Activated CD4-positive, alpha-beta T cell treated with anti-CD3 and anti-CD28 coated beads, Interleukin-2, amount 50 U/mL, for 24 hours (primary cell): Measurements from ENCODE around the gene IL1RAPL2.

Experiments used
- DNase-seq, 2 donors: peaks; one replicate each; pipeline ENCODE4 v3.0.0-alpha.2; 2020; ENCODE audit warnings: low read depth in 1 of 2, low spot score in 1 of 2

Gene IL1RAPL2

DNA sequence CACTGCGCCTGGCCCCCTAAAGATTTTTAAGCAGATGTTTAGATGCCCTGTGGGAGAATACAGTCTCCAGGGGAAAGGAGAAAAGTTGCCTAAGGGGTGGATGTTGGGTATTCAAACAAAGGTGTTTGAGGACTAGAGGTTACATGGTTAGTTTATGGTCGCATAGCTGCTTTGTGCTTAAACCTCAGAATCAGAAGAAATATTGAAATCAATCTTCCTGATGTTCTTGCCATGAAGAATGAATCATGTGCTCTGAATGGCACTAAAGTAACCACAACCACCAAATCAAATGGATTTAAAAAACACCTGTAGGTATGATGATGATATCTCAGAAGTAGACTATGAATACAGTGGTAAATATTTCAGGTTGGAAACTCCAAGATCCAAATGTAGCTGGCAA lies 697.2 kb downstream of the IL1RAPL2 start:
- no peak for DNase-seq

DNA sequence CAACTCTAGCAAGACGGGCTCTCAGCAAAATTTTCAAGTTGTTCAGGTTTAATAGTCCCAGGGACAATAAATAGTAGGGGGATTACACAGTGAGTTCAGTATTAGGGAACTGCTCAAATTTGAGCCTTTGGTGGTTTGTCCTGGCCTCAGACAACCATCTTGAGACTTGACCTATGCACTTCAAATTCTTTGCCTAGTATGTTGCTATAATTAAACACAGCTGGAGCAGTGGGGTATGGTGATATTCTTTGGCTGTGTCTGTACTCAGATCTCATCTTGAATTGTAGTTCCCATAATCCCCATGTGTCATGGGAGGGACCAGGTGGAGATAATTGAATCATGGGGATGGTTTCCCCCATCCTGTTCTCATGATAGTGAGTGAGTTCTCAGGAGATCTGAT lies 697.8 kb downstream of the IL1RAPL2 start:
- DNase-seq = no peak

DNA sequence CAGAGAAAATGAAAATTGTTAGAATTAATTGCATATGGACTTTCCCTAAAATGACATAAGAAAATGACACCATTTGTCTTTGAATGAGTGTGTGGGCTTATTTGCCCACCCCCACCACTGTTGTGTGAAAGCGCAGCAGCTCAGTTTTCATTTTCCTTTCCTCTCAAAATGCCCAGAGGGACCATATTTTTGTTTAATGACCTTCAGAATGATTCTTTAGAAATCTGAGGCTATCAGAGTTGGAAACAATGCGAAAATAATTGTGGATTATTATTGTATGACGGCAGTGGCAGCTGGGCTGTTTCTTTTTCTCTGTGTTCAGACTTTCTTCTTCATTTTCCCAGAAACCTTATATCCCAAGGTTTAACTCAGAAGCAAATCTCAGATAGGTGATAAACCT lies 699.1 kb downstream of the IL1RAPL2 start:
- DNase-seq = no peak

DNA sequence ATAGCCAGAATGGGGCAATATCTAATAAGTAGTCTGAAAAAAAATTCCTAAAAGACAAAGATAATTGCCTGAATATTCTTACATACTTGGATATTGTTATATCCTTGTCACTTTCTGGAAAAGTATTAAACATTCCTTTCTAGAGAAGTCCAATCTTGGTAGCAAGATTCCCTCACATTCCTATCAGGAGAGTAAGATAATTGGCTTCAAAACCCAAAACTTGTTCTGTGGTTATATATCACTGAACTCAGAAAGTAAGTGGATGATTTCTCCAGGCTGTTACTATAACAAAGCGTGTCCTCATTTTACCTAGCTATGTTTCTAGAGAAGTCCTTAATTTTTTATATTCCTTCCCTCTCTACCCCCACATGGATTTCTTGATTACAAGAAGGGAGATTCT lies 700.5 kb downstream of the IL1RAPL2 start:
- DNase-seq = no peak

DNA sequence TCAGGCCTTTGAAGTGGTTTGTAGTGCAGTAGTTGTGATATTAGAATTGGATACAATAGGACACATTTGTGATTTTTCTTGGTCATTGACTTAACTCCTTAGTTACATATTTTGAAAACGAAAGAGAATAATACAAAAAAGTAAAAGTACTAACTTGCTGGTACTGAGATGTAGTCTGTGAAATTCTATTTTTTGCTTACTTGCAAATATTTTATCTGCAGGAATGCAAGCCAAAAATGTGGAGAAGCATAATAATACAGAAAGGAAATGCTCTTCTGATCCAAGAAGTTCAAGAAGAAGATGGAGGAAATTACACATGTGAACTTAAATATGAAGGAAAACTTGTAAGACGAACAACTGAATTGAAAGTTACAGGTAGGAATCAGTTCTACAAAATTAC lies 701.2 kb downstream of the IL1RAPL2 start:
- no peak for DNase-seq

DNA sequence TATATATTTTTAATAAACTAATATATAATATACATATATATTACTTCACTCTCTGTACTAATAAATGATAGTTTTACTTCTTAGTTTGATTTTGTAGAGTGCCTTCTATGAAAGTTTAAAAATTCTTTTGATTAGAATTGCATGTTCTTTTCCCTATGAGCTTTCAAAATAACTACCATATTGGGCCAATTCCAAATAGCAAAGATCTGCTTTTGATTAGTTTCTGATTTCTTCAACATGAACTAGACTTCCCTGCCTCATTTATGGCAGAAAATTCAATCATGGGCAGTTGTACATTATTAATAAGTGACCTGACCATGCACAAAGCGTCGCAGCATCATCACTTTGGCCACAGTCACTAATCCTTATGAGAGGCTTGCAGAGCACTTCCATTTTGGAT lies 703.4 kb downstream of the IL1RAPL2 start:
- DNase-seq = no peak

DNA sequence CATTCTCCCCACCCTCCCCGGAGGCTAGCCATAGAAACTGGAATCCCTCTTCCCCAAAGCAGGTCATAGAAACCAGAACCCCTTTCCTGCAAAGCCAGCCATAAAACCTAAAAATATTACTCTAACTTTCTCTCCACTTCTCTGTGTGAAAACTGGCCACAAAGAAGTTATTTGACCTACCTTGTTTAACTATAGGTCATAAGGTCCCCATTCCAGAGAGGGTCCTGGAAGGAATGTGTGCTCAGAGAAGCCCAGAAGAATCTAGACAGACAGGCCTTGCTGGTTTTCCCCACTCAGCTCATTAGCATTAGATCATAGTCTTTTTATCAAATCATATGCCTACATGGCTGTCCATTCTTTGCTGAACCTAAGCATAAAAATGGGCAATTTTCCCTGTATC lies 707.3 kb downstream of the IL1RAPL2 start:
- DNase-seq = no peak

DNA sequence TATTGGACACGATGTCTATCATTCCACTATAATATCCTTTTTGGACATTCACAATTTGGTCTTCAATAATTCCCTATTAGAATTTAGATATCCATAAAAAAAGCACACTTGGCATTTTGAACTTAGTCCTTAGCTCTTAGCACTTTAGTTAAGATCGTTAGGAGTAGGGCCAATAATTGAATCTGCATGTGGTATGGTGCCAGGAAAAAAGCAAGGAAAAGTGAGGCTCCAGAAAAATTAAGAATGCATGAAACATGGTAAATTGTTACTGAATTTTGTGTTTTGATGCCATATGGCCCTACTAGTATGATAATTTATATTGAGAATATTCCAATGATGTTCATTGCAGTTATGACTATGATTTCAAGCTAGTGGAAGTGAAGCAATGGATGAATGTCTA lies 708.1 kb downstream of the IL1RAPL2 start:
- DNase-seq = no peak

DNA sequence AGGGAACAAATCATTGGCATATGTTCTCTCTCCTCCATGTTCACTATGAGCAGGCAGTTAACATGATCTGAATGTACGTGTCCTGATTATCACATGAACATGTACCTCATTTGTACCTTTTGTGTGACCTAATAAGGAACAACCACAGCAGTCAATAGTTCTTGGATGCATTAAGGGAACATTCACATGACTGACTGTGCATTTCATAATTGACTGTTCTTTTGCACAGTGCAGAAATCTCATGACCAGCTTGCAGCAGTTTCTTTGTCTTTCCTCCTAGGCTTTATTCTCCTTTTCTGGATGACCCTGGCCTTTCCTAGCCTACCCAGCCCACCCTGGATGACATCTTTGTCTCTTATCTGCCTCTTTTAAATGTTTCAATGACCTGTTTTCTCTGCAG lies 711.1 kb downstream of the IL1RAPL2 start:
- DNase-seq = no peak

DNA sequence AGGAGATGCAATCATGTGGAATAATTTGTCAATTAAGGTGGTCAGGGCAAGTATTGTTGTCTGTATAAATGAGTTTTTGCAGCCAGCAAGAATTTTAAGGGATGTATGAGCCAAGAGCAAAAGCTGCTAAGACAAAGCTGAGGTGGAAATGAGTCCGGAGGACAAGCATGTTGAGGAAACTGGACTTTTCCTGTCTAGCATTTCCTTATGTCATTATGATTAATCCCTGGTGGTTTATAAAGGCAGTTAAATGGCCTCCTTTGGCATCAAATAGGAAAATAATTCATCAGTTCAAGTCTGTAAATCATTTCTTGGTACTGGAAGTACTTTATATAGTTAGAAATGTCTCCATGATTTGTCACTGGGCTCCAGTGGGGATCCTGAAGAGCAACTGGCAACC lies 716.1 kb downstream of the IL1RAPL2 start:
- no peak for DNase-seq

DNA sequence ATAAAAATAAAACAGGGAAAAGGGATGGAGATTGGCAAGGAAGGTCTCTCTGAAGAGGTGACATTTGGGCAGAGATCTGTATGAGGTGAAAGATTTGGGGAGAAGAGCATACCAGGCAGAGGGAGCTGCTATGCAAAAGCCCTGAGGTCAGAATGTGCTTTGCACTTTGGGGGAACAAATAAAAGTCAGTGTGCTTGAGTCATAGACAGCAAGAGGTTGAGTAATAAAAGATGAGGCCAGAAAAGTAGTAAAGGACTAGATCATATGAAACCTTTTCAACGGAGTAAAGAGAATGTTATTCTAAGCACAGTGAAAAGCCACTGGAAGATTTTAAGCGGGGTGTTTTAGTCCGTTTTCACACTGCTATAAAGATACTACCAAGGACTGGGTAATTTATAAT lies 731.0 kb downstream of the IL1RAPL2 start:
- DNase-seq = no peak

DNA sequence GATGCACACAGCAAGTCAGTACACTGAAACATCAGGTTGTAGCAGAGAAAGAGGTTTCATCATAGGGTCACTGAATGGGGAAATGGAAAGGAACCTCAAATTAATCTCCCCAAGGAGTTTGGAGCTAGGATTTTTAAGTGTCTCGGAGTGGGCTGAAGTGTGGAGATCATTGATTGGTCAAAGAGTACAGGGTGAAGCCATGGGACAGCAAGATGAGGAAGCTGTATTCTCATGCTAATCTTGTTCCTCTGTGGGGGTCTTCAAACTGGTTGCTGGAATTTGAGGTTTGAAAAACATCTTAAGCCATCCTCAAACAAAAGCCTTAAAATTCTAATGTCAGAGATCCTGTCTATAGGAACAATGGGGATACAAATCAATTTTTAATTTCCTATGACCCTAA lies 733.3 kb downstream of the IL1RAPL2 start:
- DNase-seq = no peak

DNA sequence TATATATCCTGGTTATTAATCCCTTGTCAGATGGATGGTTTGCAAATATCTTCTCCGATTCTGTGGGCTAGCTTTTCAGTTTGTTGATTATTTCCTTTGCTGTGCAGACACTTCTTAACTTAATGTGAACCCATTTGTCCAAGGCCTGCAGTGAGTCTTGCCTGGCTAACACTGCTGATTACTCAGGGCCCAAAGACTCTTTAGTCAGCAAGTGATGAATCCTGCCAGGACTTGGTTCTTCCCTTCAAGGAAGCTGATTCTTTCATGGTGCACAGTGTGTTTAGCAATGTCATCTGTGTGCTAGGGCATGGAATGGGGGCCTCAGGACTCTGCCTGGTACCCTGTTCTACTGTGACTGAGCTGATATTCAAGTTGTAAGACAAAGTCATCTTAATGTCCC lies 736.2 kb downstream of the IL1RAPL2 start:
- no peak for DNase-seq

DNA sequence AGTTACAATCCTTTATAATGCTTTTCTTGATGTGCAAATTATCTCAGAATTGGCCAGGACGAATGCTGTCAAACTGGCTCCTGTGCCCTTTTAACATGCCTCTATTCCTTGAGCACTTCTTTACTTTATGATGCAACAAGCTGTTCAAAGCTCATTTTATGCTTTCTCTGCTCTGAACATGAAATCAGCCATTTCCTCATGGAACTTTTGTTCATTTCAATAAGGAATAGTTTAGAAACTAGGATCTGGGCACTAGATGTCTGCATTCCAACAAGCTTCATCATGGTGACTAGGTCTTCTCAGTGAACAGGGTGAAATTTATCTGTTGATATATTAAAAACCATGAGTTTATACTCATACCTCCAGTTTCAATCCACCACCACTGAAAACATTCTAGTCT lies 741.8 kb downstream of the IL1RAPL2 start:
- DNase-seq = no peak

DNA sequence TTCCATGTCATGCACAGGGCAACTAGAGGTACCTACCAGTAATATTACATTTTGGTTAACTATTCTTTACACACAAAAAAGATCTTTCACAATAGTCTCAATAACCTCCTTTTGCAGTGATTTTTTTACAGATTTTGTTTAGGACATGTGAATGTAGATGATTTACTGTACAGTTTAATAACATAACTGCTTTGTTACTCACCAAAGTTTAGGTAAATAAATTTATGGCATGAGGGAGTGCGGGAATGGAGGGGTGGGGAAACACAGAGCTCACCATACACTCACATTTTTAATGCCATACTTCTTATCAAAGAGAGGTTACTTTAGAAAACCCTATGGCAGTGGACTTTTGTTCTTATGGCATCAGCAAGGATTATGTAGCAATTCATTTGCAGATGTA lies 747.6 kb downstream of the IL1RAPL2 start:
- no peak for DNase-seq

DNA sequence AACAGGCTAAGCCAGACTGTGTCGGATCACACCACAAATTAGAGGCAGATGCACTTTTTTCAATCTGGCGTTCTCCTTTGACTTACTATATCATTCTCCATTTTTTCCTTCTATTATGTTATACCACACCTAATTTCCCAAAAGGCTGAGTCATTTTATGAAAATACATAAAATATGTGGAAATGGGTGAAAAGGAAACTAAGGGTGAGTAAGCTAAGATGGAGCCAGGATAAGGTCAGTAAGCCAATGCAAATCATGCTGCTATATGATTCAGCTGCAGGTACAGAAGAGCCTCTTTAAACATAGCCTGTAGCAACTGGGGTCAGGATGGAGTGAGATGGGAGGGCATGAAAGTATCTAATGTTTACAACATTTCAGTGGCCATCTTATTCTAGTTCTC lies 748.5 kb downstream of the IL1RAPL2 start:
- DNase-seq = no peak

DNA sequence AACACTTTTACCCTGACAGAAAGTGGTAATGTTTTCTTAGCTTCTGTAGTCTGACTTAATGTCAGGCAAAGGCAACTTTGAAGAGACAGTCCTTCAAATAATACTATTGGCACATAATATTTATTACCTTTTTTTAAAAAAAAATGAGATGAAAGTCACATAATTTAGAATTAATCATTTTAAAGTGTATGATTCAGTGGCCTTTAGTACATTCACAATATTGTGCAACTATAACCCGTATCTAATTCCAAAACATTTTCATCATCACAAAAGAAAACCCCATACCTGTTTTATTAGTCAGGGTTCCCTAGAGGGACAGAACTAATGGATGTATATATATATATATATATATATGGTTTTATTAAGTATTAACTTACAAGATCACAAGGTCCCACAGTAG lies 749.2 kb downstream of the IL1RAPL2 start:
- no peak for DNase-seq

DNA sequence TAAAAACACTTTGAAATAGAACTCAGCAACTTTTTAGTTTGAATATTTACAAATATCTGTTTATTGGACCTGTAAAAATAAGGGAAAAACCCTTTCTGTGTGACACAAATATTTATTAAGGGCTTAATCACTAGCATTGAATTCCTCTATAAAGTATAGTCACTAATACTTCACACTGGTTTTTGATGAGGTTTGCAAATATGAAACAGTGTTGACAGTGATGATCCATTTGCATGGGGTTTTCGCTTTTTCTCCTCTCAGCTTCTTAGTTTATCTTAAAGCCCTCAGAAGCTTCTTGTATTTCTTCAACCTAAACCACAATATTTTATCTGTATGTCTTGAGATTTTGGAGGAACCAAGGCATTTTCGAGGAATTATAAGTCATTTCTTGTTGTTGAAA lies 751.1 kb downstream of the IL1RAPL2 start:
- DNase-seq = no peak

DNA sequence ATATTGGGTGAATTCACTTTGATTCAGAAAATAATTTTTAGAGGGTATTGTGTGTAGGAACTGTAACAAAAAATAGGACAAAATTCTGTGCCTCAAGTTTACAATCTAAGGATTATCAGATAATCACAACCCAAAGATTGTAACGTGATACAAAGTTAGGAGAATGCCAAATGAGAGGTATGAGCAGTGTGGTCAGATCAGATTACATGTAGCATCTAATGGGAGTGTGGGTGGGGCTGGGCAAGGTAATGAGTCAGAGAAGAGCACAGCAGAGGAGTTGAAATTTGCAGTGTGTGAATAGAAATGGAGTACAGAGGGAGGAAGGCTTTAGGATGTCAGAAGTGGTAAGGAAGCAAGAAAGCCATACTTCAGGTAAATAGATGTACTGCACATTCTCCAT lies 757.9 kb downstream of the IL1RAPL2 start:
- DNase-seq = no peak

DNA sequence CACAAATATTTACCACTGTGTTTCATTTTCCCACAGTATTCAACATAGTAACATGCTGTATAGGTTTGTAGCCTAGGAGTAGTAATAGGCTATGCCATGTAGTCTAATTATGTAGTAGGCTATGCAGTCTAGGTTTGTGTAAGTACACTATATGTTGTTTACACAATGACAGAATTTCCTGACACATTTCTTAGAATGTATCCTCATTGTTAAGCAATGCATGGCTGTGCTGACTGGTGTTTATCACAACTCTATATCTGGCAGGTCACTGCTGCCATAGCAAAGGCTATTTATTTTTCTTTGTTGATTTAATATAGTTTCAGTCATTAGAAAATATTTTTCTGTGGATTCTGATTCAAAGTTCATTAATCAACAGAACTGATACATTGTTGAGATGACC lies 762.8 kb downstream of the IL1RAPL2 start:
- DNase-seq = no peak

DNA sequence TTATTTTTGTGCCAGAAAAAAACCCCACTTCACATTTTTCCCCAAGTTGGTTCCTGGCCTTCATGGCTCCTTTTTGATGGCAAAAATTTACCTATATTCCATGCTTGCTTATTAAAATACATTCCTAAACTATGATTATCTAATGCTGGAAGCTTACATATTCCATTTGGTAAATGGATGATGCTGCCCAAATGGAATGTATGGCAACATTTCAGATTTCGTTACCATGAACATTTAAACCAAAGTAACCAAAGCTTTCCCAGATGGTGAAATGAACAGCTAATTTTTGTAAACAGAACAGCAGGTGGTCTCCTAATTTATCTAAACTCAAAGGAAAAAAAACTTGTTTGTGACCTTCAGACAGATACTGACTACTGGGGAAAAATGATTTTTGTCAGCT lies 765.2 kb downstream of the IL1RAPL2 start:
- no peak for DNase-seq

DNA sequence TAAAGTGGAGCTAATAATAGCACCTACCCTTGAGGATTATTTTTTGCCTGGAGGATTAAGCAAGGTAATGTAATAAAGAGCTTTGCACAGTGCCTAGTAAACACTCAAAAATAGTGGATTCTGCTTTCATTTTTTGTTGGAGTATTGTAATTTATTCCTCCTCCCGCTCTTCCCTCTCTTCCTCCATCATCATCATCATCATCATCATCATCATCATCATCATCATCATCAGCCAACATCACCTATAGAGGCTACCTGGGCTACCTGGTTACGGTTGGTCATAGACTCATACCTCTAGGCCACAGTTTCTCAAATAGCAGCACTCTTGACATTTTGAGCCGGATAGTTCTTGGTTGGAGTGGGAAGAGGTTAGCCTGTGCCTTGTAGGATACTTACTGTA lies 781.4 kb downstream of the IL1RAPL2 start:
- no peak for DNase-seq

DNA sequence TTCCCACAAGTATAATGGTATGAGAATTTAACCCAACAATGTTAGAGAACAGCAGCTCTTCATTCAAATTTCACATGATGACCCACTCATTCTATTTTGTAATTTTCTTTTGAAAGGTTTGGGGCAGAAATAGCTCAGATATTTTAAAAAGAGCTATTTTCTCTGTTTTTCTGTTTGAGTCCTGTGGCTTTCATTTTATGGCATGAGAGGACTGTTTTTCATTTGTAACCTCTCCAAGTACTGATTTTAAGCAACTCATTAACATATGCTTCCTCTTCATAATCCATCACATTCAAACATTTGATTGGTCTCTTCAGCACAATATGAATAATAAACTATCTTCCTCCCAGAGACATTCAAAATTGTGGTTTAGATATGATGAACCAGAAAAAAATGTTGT lies 783.5 kb downstream of the IL1RAPL2 start:
- DNase-seq = no peak

DNA sequence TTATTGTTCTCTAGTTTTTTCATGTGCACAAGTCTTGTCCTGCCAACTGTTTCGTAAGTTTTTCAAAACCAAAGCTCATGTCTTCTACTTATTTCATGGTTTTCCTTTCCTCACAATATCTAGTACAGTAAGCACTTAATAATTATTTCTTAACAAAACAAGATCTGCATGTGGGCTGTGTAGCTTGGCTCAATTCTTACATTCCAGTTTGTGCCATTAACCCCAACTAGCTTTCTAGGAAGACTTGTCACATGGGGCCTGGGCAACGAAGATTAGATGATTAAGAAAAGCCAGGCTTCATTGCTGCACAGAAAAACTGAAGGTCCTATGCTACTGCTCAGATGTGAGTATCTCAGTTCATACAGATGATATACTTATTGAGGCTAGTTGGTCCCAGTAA lies 809.8 kb downstream of the IL1RAPL2 start:
- no peak for DNase-seq
